Skeletal muscle tissue (tissue), 4 donors: ENCODE measurements around the gene PICALM. TPM values are rescaled to one million over a fixed set of nuclear protein-coding genes. Genes with fewer than 3 reads are reported as not detected.

Source experiments
- H3K27ac ChIP-seq: one replicate; pipeline ENCODE4 v1.7.0; 2013; ENCODE audit warnings: mild to moderate bottlenecking, low read depth, low read length, inconsistent platforms
- H3K27me3 ChIP-seq, 3 donors: one replicate each; pipeline ENCODE4 v1.7.0; 2013; ENCODE audit warnings: low read length in 3 of 3; ENCODE audit not compliant: control insufficient read depth in 3 of 3, insufficient read depth in 3 of 3
- H3K36me3 ChIP-seq, 3 donors: one replicate each; pipeline ENCODE4 v1.7.0; 2013; ENCODE audit warnings: low read length in 3 of 3; ENCODE audit not compliant: control insufficient read depth in 3 of 3, insufficient read depth in 3 of 3
- H3K4me1 ChIP-seq, 3 donors: one replicate each; pipeline ENCODE4 v1.7.0; 2013; ENCODE audit warnings: low read length in 3 of 3, mild to moderate bottlenecking in 3 of 3; ENCODE audit not compliant: control insufficient read depth in 3 of 3, insufficient read depth in 3 of 3
- H3K4me3 ChIP-seq, 3 donors: one replicate each; pipeline ENCODE4 v1.7.0; 2013; ENCODE audit warnings: low read length in 3 of 3
- H3K9ac ChIP-seq, 3 donors: one replicate each; pipeline ENCODE4 v1.7.0; 2013; ENCODE audit warnings: low read length in 3 of 3, mild to moderate bottlenecking in 3 of 3, moderate library complexity in 2 of 3, low read depth in 1 of 3
- H3K9me3 ChIP-seq, 3 donors: one replicate each; pipeline ENCODE4 v1.7.0; 2013; ENCODE audit warnings: low read length in 3 of 3; ENCODE audit not compliant: control insufficient read depth in 3 of 3
- total RNA-seq: library from RNA; depleted of rRNA; stranded (reverse); fragments of >200 nt; gene quantifications from one replicate; pipeline ENCODE4 v1.2.3, GENCODE V29; 2014
- donor health status: Osteomylitis.

The PICALM gene
- total RNA-seq, 1 donor from 2014 or later: 707 TPM

DNA sequence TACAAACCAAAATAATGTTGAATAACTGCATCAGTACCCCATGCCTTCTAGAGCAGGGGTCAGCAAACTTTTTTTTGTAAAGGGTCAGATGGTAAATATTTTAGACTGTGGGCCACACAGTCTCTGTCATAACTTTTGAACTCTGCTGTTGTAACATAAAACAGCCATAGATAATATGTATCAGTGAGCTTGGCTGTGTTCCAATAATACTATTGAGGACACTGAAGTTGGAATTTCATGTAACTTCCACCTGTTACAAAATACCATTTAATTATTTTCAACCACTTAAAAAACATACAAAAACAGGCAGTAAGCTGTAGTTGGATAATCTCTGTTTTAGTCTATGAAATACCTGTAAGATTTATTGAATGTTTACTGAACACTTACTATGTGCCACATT lies 55.2 kb downstream of the PICALM start:
- no peak overlapping the region for H3K27ac ChIP-seq
- H3K9me3 ChIP-seq: no peaks in the 10 kb centered on the region
- H3K36me3 ChIP-seq: peaks cover 3 to 12% (median 10%) of the 10 kb centered on the region in 3 donors
- H3K9ac ChIP-seq: no peak overlapping the region
- no peak overlapping the region for H3K4me3 ChIP-seq
- peaks cover 0 to 3% (median 3%) of the 10 kb centered on the region in 3 donors for H3K4me1 ChIP-seq
- no peaks in the 10 kb centered on the region for H3K27me3 ChIP-seq

DNA sequence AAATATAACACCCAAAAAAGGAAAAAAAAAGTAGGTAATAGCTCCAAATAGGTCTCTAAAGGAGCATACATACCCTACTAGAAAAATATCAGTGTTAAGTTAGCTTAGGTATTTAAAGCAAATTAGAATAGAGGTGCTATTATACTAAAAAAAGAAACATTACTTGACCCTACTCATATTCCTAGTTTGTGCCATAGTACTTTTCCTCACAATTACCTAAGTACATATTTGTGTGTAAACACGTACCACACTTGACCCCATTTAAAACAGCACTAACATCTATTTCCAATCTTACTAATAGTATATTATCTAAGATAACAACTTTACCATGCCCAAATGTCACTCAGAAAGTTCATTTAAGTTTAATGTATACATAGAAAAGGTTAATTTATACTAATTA lies 57.7 kb downstream of the PICALM start:
- Histone ChIP-seq H3K4me3 (no peak overlapping the region), H3K4me1 (peaks cover 0 to 3% (median 3%) of the 10 kb centered on the region in 3 donors), H3K27ac (no peak overlapping the region), H3K36me3 (peaks cover 9 to 23% (median 16%) of the 10 kb centered on the region in 3 donors), H3K9me3 (no peaks in the 10 kb centered on the region), H3K27me3 (no peaks in the 10 kb centered on the region), H3K9ac (no peak overlapping the region)

DNA sequence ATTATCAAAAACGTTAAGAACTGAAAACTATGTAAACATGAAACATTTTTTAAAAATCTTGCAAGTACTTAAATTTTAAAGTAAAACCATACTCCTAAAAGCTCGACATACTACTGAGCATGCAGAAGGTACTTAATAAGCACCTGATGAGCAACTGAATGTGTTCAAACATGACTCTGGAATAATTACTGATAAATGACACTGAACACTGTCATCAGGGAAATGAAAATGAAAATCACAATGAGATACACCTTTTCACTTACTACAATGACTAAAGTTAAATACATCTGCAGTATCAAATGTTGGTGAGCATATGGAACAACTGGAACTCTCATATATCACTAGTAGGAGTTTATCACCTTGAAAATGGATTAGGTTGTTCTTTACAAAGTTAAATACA lies 65.2 kb downstream of the PICALM start:
- no peak overlapping the region for H3K4me3 ChIP-seq
- H3K9ac ChIP-seq: no peak overlapping the region
- peaks cover 22 to 76% (median 48%) of the 10 kb centered on the region in 3 donors for H3K36me3 ChIP-seq
- no peaks in the 10 kb centered on the region for H3K9me3 ChIP-seq
- no peak overlapping the region for H3K27ac ChIP-seq
- no peaks in the 10 kb centered on the region for H3K27me3 ChIP-seq
- no peaks in the 10 kb centered on the region for H3K4me1 ChIP-seq

DNA sequence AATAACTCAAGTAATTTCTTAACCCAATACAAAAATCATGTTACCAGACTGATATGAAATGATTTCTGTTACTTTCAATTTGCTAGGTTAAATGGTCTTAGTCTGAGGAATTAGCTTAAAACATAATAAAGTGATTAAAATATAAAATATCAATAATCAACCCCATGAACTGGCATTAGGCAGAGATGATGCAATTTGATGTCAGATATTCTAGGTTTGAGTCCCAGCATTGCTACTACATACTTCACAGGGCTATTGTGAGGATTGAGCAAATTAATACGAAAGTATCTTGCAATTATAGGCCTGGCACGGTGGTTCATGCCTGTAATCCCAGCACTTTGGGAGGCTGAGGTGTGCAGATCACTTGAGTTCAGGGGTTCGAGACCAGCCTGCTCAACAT lies 66.5 kb downstream of the PICALM start:
- Histone ChIP-seq H3K27me3 (no peaks in the 10 kb centered on the region), H3K9ac (no peak overlapping the region), H3K9me3 (no peaks in the 10 kb centered on the region), H3K27ac (no peak overlapping the region), H3K4me1 (no peaks in the 10 kb centered on the region), H3K4me3 (no peak overlapping the region), H3K36me3 (peaks cover 25 to 75% (median 56%) of the 10 kb centered on the region in 3 donors)

DNA sequence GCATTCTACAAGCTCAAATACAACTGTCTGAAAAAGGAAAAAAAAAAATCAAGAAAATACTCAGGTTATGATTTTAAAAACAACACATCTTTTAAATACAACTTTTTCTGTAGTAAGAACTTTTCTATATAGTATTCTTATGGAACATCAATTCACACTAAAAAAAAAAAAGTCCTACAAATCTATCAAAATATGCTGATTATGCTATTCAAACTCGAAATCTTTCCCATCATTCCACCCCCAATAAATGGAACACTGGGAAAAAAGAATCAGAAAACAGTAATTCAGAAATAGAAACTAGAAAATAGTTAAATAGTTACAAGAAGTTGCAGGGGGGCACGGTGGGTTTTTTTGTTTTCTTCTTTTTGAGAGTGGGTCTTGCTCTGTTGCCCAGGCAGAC lies 77.4 kb downstream of the PICALM start:
- Histone ChIP-seq H3K4me1 (no peaks in the 10 kb centered on the region), H3K36me3 (peaks cover 6 to 23% (median 20%) of the 10 kb centered on the region in 3 donors)

DNA sequence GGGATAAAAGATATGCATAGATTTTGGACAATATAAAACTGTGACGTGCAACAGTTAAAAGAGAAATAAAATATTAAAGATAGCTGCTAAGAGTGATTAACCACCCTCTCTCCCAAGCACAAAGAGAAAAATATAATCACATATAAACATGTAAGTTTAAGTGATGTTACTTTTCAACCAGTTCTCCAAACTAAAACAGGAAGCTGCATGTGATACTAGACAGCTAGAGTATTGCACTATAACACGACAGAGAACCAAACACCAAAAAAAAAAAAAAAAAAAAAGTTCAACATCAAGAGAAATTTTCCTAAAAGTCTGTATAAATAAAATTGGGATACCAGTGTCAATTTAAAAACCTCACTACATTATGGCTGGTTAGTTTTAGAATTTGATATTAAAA lies 79.1 kb downstream of the PICALM start:
- no peak overlapping the region for H3K27ac ChIP-seq
- no peak overlapping the region for H3K9ac ChIP-seq
- H3K9me3 ChIP-seq: no peaks in the 10 kb centered on the region
- H3K4me1 ChIP-seq: no peaks in the 10 kb centered on the region
- peaks cover 6 to 22% (median 20%) of the 10 kb centered on the region in 3 donors for H3K36me3 ChIP-seq
- H3K4me3 ChIP-seq: no peak overlapping the region
- no peaks in the 10 kb centered on the region for H3K27me3 ChIP-seq

More for the DNA sequence above, 77.4 kb downstream of the PICALM start:
- Histone ChIP-seq H3K4me3 (no peak overlapping the region), H3K9ac (no peak overlapping the region), H3K27me3 (no peaks in the 10 kb centered on the region), H3K9me3 (no peaks in the 10 kb centered on the region), H3K27ac (no peak overlapping the region)

DNA sequence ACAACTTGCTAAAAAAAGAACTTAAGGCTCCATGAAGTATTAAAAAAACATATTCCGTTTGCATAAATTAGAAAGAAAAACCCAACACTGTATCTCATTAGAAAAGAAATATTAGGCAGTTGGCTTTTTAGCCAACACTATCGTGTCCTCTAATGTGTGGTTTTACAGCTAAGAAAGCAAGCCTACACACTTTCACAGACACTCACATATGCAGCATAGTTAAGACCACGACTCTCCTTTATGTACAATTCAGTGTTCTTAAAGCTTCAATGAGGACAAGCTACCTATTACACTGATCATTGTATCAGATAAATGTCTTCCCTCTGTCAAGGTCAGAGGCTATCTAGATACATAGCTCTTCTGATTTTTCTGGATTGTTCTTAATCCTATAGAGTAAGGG lies 80.1 kb downstream of the PICALM start:
- H3K27me3 ChIP-seq: no peaks in the 10 kb centered on the region
- peaks cover 4 to 17% (median 15%) of the 10 kb centered on the region in 3 donors for H3K36me3 ChIP-seq
- no peak overlapping the region for H3K9ac ChIP-seq
- no peaks in the 10 kb centered on the region for H3K4me1 ChIP-seq
- no peak overlapping the region for H3K27ac ChIP-seq
- H3K9me3 ChIP-seq: no peaks in the 10 kb centered on the region
- no peak overlapping the region for H3K4me3 ChIP-seq

DNA sequence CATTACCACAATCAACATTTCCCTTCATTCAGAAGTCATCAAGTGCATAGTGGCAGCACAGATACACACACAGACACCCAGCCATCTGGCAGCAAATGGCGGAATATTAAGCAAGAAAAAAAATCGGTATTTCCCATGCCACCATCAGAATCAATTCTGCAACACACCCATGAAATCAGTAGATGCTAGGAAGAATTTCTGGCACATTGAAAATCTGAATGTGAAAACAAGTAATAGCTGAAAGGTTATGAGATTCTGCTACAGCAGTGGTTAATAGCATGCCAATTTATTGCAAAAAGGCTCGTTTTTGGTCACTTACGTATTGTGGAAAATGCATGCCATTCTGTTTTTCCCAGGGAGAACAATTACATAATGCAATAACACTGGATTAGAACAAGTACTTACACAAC lies 91.1 kb downstream of the PICALM start:
- peaks cover 0 to 2% (median 0%) of the 10 kb centered on the region in 3 donors for H3K4me1 ChIP-seq
- no peaks in the 10 kb centered on the region for H3K27me3 ChIP-seq
- peaks cover 18 to 44% (median 31%) of the 10 kb centered on the region in 3 donors for H3K36me3 ChIP-seq
- H3K9ac ChIP-seq: no peak overlapping the region
- no peak overlapping the region for H3K4me3 ChIP-seq
- no peak overlapping the region for H3K27ac ChIP-seq
- H3K9me3 ChIP-seq: no peaks in the 10 kb centered on the region

DNA sequence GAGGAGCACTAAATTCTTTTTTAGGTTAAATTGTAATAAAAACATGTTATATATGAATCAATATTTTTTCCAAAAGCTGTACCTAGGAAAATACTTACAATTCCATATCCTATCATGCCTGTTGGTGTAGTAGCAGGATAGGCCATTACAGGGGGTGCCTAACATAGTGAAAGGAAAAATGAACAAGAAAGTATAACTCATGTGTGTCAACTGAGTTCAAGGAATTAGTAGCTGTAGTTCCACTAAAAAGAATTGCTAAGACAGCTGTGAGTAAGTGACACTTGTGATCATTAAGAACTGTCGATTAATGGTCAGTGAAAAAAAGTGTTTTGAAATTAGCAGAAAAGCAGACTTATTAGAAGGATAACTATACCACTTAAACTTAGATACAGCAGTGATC lies 92.4 kb downstream of the PICALM start:
- Histone ChIP-seq H3K36me3 (peaks cover 21 to 42% (median 31%) of the 10 kb centered on the region in 3 donors), H3K9ac (no peak overlapping the region), H3K4me3 (no peak overlapping the region), H3K27ac (no peak overlapping the region), H3K27me3 (no peaks in the 10 kb centered on the region), H3K4me1 (peaks cover 0 to 2% (median 0%) of the 10 kb centered on the region in 3 donors), H3K9me3 (no peaks in the 10 kb centered on the region)

DNA sequence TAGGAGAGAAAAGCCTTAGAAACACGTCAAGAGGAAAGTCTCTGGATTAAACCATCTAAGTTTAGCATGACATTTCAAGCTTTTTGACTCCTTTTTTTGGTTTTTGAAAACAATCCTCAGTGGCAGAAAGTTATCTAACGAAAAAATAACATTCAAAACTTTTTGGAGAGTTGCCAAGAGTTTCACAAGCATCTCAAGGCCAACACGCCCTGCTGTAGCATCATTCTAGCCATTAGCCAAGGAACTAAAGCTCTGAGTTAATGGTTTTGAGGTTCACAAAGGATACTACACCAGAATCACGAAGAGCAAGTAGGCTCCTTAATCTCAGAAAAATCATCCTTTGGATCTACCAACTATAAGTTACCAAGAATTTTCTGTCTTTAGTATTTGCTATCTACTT lies 94.8 kb downstream of the PICALM start:
- H3K9me3 ChIP-seq: no peaks in the 10 kb centered on the region

More for the DNA sequence above, 94.8 kb downstream of the PICALM start:
- H3K27me3 ChIP-seq: no peaks in the 10 kb centered on the region
- H3K4me3 ChIP-seq: no peak overlapping the region
- no peak overlapping the region for H3K27ac ChIP-seq
- peaks cover 0 to 2% (median 0%) of the 10 kb centered on the region in 3 donors for H3K4me1 ChIP-seq
- H3K9ac ChIP-seq: no peak overlapping the region
- peaks cover 10 to 38% (median 30%) of the 10 kb centered on the region in 3 donors for H3K36me3 ChIP-seq
